ENCODE measurements around the gene CYP8B1. TPM values are rescaled to one million over a fixed set of nuclear protein-coding genes. Genes with fewer than 3 reads are reported as not detected.
A peak's percentile ranks its signal among the peaks of the same experiment; 100 is the strongest.

Gene CYP8B1
- total and polyA plus RNA-seq, 9 of the 15 experiments (the other 6 are each of a cell fraction or from before 2014, with no cell fraction given), result 0.04 TPM; not detected in 8

- TF ChIP-seq ZC3H8 (IDR thresholded peaks at IDR 0.05), result no peak
- no peak for TF ChIP-seq POLR2AphosphoS2 (IDR thresholded peaks at IDR 0.05; ENCODE audit: low read length)
- no peak for TF ChIP-seq KLF6 (CRISPR knock-in tag; IDR thresholded peaks at IDR 0.05; ENCODE audit: borderline replicate concordance)
- no peak for TF ChIP-seq SRSF1 (IDR thresholded peaks at IDR 0.05; ENCODE audit: low read depth, low read length)
- no peak for TF ChIP-seq NUFIP1 (IDR thresholded peaks at IDR 0.05; ENCODE audit: partially characterized antibody)
- TF ChIP-seq SAFB2 (IDR thresholded peaks at IDR 0.05; ENCODE audit: borderline replicate concordance, low read depth, low read length, severe bottlenecking), result no peak
- TF ChIP-seq ATF1 (CRISPR knock-in tag; IDR thresholded peaks at IDR 0.05), result no peak
- TF ChIP-seq ATF1 (tag; IDR thresholded peaks at IDR 0.05), result no peak
These were observed 33.0 kb upstream of the CYP8B1 start (continued) for GRCh38 chr3:42908675-42909074.

GRCh38 chr3:42906848-42907183, 31.1 kb upstream of the CYP8B1 start:
- no peaks in the 10 kb centered on the region for H3K36me3 ChIP-seq (ENCODE audit: control insufficient read depth, insufficient read depth, low read length)
- H4K20me1 ChIP-seq (replicated peaks; ENCODE audit: control insufficient read depth, insufficient read depth, low read length), result 0 out of 2 replicates have a peak, but pooled peaks cover 4% of the 10 kb centered on the region
- peaks cover 0 to 14% of the 10 kb centered on the region in 2 experiments; a peak in 2 of 5 replicates for H3K4me1 ChIP-seq (replicated peaks in 1 of 2; ENCODE audit: control insufficient read depth in 2 of 2, insufficient read depth in 2 of 2, low read length in 2 of 2)
- H3K4me2 ChIP-seq (ENCODE audit: insufficient read depth, low read length), result no peak overlapping the region
- TF ChIP-seq ZNF212 (CRISPR knock-in tag; IDR thresholded peaks at IDR 0.05), result 0 out of 2 replicates have a peak, but pooled peaks have one; percentile 6
- no peak for TF ChIP-seq ZNF24 (IDR thresholded peaks at IDR 0.05)
- POLR2A ChIA-PET, result no interaction called here
- no peak overlapping the region for H2AFZ ChIP-seq (ENCODE audit: low read depth, low read length)
- no peak for ATAC-seq
- no peaks in the 10 kb centered on the region for H3K9me3 ChIP-seq (replicated peaks; ENCODE audit: control insufficient read depth, insufficient read depth, low read depth, low read length)
- peaks cover 30 to 33% of the 10 kb centered on the region in 2 experiments for H3K27me3 ChIP-seq (ENCODE audit: control insufficient read depth in 2 of 2, insufficient read depth in 2 of 2, low read length in 2 of 2)
- no peak for FAIRE-seq
- no peak for DNase-seq (ENCODE audit: extremely low read depth in 1 of 4, low spot score in 3 of 4)
- no TSS peak for BruUV-seq (replicated peaks)
- H3K79me2 ChIP-seq (ENCODE audit: control insufficient read depth, insufficient read depth, low read length), result no peaks in the 10 kb centered on the region
- H3K4me3 ChIP-seq, result no peak overlapping the region
- CTCF ChIA-PET (ENCODE audit: low intra/inter-chr PET ratio), result no interaction called here
- no peak overlapping the region for H3K9ac ChIP-seq (ENCODE audit: insufficient read depth in 1 of 2, low read depth in 2 of 2, low read length in 2 of 2)
- in situ Hi-C loops (cut with MboI), result no loop called here
- H3K27ac ChIP-seq (ENCODE audit: extremely low read depth, low read depth, low read length), result no peak overlapping the region
- 6% methylated on average over 4 of the region's 4 CpGs for WGBS (ENCODE audit: insufficient coverage, low coverage, missing lambda C conversion rate)
- H3K9me1 ChIP-seq (ENCODE audit: control insufficient read depth, insufficient read depth, low read length), result no peaks in the 10 kb centered on the region
- intact Hi-C loops (cut with micrococcal nuclease), result no loop called here

Data from K562 (cell line).